ENCODE results near the gene ZNF407.

ZNF407 gene

GRCh38 chr18:74672371-74672770 is 74.7 kb downstream of the ZNF407 start:
- no peak for TF ChIP-seq EGR1 (IDR thresholded peaks at IDR 0.05)

GRCh38 chr18:74674487-74674886 is 76.8 kb downstream of the ZNF407 start:
- no peak for TF ChIP-seq NFIC (IDR thresholded peaks at IDR 0.05)
- TF ChIP-seq CEBPB (IDR thresholded peaks at IDR 0.05) = no peak
- no peak for TF ChIP-seq TCF12 (IDR thresholded peaks at IDR 0.05; ENCODE audit: low read depth)
- no peak for TF ChIP-seq YY1 (IDR thresholded peaks at IDR 0.05; ENCODE audit: low read depth)
- TF ChIP-seq TEAD4 (IDR thresholded peaks at IDR 0.05) = no peak
- no peak for TF ChIP-seq FOXM1 (IDR thresholded peaks at IDR 0.05; ENCODE audit: borderline replicate concordance, low read depth)
- no peak for TF ChIP-seq TAF1 (IDR thresholded peaks at IDR 0.05; ENCODE audit: low read depth)
- no peak for TF ChIP-seq RAD21 (IDR thresholded peaks at IDR 0.05; ENCODE audit: low read depth)
- no peak for TF ChIP-seq CREB1 (IDR thresholded peaks at IDR 0.05; ENCODE audit: low read depth)
- no peak for TF ChIP-seq EP300 (IDR thresholded peaks at IDR 0.05; ENCODE audit: borderline replicate concordance)
- TF ChIP-seq USF1 (IDR thresholded peaks at IDR 0.05) = no peak
- no peak for TF ChIP-seq EGR1 (IDR thresholded peaks at IDR 0.05)
- no peak for TF ChIP-seq MAX (IDR thresholded peaks at IDR 0.05)
- TF ChIP-seq ZBTB7A (IDR thresholded peaks at IDR 0.05; ENCODE audit: low read depth) = no peak
- TF ChIP-seq REST (IDR thresholded peaks at IDR 0.05; ENCODE audit: low read depth) = no peak

- no peak for TF ChIP-seq CEBPB (IDR thresholded peaks at IDR 0.05)
- TF ChIP-seq CREB1 (IDR thresholded peaks at IDR 0.05; ENCODE audit: low read depth) = no peak
- no peak for TF ChIP-seq YY1 (IDR thresholded peaks at IDR 0.05; ENCODE audit: low read depth)
- TF ChIP-seq REST (IDR thresholded peaks at IDR 0.05; ENCODE audit: low read depth) = no peak
- no peak for TF ChIP-seq EGR1 (IDR thresholded peaks at IDR 0.05)
- TF ChIP-seq EP300 (IDR thresholded peaks at IDR 0.05; ENCODE audit: borderline replicate concordance) = no peak
- TF ChIP-seq TAF1 (IDR thresholded peaks at IDR 0.05; ENCODE audit: low read depth) = no peak
- TF ChIP-seq FOXM1 (IDR thresholded peaks at IDR 0.05; ENCODE audit: borderline replicate concordance, low read depth) = no peak
- TF ChIP-seq MAX (IDR thresholded peaks at IDR 0.05) = no peak
- no peak for TF ChIP-seq TCF12 (IDR thresholded peaks at IDR 0.05; ENCODE audit: low read depth)
- no peak for TF ChIP-seq ZBTB7A (IDR thresholded peaks at IDR 0.05; ENCODE audit: low read depth)
- TF ChIP-seq RAD21 (IDR thresholded peaks at IDR 0.05; ENCODE audit: low read depth) = no peak
- no peak for TF ChIP-seq TEAD4 (IDR thresholded peaks at IDR 0.05)
- TF ChIP-seq NFIC (IDR thresholded peaks at IDR 0.05) = no peak
- no peak for TF ChIP-seq USF1 (IDR thresholded peaks at IDR 0.05)
Measured at GRCh38 chr18:74679006-74679678, 81.5 kb downstream of the ZNF407 start.

- TF ChIP-seq ZBTB7A (IDR thresholded peaks at IDR 0.05; ENCODE audit: low read depth) = no peak
- no peak for TF ChIP-seq USF1 (IDR thresholded peaks at IDR 0.05)
- no peak for TF ChIP-seq MAX (IDR thresholded peaks at IDR 0.05)
- TF ChIP-seq REST (IDR thresholded peaks at IDR 0.05; ENCODE audit: low read depth) = no peak
- no peak for TF ChIP-seq CREB1 (IDR thresholded peaks at IDR 0.05; ENCODE audit: low read depth)
- no peak for TF ChIP-seq EGR1 (IDR thresholded peaks at IDR 0.05)
- no peak for TF ChIP-seq YY1 (IDR thresholded peaks at IDR 0.05; ENCODE audit: low read depth)
- no peak for TF ChIP-seq RAD21 (IDR thresholded peaks at IDR 0.05; ENCODE audit: low read depth)
- no peak for TF ChIP-seq FOXM1 (IDR thresholded peaks at IDR 0.05; ENCODE audit: borderline replicate concordance, low read depth)
- TF ChIP-seq CEBPB (IDR thresholded peaks at IDR 0.05) = no peak
- no peak for TF ChIP-seq TEAD4 (IDR thresholded peaks at IDR 0.05)
Measured at GRCh38 chr18:74679679-74680076, 82.0 kb downstream of the ZNF407 start.

Data from Ishikawa (cell line).